ENCODE results near the gene MLIP. TPM values are rescaled to one million over a fixed set of nuclear protein-coding genes. Genes with fewer than 3 reads are reported as not detected.

The MLIP gene
- total and polyA plus RNA-seq, 3 donors from 2014 or later, result 0.43 to 1.6 (median 0.63) TPM

DNA sequence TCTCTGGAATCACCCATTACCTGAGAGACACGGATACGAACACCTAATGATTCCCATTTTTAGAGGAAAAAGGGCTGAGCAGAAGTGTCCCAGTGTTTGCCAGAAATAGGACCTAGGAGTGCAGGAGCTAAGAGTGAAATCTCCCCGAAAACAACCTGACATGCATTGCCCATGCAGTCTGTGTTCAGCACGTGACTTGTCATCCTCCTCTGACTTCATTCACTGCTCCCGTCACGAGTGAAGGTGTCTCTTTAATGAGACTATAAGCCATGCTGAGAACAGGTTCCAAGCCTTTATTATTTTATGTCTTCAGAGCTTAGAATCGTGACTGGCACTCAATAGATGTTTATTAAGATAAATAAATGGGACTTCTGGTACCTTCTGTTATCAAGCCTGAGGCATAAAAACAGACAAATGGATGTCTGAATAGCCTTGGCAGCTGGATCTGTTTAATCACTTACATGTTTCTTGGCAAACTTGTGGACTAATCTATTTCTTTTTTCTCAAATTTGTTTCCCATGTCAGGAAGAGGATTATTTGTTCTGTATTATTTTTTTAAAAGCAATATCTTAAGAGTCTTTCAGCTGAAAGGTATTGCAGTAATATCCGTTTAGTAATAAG, 3.7 kb upstream of the MLIP start:
- Histone ChIP-seq H3K27ac (no peak overlapping the region), H3K36me3 (ENCODE audit: low read depth, missing control alignments) (no peaks in the 10 kb centered on the region), H3K4me1 (no peaks in the 10 kb centered on the region), H3K9me3 (no peaks in the 10 kb centered on the region), H3K27me3 (no peaks in the 10 kb centered on the region), H3K4me3 (no peak overlapping the region)
- TF ChIP-seq POLR2A (IDR thresholded peaks at IDR 0.05), result no peak
- TF ChIP-seq, protein P1, sequence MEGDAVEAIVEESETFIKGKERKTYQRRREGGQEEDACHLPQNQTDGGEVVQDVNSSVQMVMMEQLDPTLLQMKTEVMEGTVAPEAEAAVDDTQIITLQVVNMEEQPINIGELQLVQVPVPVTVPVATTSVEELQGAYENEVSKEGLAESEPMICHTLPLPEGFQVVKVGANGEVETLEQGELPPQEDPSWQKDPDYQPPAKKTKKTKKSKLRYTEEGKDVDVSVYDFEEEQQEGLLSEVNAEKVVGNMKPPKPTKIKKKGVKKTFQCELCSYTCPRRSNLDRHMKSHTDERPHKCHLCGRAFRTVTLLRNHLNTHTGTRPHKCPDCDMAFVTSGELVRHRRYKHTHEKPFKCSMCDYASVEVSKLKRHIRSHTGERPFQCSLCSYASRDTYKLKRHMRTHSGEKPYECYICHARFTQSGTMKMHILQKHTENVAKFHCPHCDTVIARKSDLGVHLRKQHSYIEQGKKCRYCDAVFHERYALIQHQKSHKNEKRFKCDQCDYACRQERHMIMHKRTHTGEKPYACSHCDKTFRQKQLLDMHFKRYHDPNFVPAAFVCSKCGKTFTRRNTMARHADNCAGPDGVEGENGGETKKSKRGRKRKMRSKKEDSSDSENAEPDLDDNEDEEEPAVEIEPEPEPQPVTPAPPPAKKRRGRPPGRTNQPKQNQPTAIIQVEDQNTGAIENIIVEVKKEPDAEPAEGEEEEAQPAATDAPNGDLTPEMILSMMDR (IDR thresholded peaks at IDR 0.05), result no peak
- DNase-seq, result no peak
- intact Hi-C loops (cut with DNase I; ENCODE audit: low total_unique reads), result no loop called here
- 65 to 72% methylated on average over 8 of the region's 8 CpGs for WGBS, 2 donors

DNA sequence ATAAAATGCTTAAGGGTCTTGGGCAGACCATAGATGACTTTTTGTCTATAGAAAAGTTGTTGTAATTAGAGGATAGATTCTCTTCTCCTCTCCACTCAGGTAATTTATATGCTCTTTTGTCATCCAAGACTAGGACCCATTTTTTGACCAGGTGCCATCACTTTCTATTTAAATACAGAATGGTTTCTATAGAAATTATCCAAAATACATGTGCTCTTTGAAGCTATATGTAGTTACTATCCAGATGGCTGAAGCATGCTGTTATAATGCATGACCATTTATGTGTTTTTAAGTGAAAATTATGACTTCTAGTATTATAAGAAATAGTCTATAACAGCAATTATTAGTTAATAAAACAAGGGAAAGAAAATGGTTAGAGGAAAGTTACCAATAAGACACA, 3.0 kb upstream of the MLIP start:
- H3K4me1 ChIP-seq, result no peaks in the 10 kb centered on the region
- intact Hi-C loops (cut with DNase I; ENCODE audit: low total_unique reads), result no loop called here
- no peaks in the 10 kb centered on the region for H3K36me3 ChIP-seq (ENCODE audit: low read depth, missing control alignments)
- no peak overlapping the region for H3K27ac ChIP-seq
- TF ChIP-seq, protein P1 (IDR thresholded peaks at IDR 0.05), result no peak
- no peak for TF ChIP-seq POLR2A (IDR thresholded peaks at IDR 0.05)
- H3K27me3 ChIP-seq, result no peaks in the 10 kb centered on the region
- DNase-seq, result no peak
- H3K9me3 ChIP-seq, result no peaks in the 10 kb centered on the region
- no peak overlapping the region for H3K4me3 ChIP-seq

DNA sequence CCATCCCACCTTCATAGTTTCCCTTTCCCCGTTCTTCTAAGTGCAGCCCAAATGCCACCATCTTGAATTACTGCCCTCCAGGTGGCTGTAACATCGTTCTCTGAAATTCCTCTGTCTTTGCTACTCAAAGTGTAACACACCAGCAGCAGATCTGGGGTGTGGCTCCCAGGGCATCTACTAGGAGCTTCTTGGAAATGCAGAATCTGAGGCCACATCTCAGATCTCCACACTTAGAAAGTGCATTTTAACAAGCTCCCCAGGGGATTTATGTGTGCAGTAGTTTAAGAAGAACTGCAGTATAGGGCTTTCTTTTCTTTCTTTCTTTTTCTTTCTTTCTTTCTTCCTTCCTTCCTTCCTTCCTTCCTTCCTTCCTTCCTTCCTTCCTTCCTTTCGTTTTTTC, 1.7 kb upstream of the MLIP start:
- Histone ChIP-seq H3K36me3 (ENCODE audit: low read depth, missing control alignments) (no peaks in the 10 kb centered on the region), H3K27ac (no peak overlapping the region), H3K4me3 (no peak overlapping the region), H3K9me3 (no peaks in the 10 kb centered on the region), H3K4me1 (no peaks in the 10 kb centered on the region), H3K27me3 (no peaks in the 10 kb centered on the region)
- WGBS, 2 donors, result 50 to 63% methylated on average over 3 of the region's 3 CpGs
- DNase-seq, result no peak
- no peak for TF ChIP-seq POLR2A (IDR thresholded peaks at IDR 0.05)
- TF ChIP-seq, protein P1 (IDR thresholded peaks at IDR 0.05), result no peak
- intact Hi-C loops (cut with DNase I; ENCODE audit: low total_unique reads), result no loop called here

DNA sequence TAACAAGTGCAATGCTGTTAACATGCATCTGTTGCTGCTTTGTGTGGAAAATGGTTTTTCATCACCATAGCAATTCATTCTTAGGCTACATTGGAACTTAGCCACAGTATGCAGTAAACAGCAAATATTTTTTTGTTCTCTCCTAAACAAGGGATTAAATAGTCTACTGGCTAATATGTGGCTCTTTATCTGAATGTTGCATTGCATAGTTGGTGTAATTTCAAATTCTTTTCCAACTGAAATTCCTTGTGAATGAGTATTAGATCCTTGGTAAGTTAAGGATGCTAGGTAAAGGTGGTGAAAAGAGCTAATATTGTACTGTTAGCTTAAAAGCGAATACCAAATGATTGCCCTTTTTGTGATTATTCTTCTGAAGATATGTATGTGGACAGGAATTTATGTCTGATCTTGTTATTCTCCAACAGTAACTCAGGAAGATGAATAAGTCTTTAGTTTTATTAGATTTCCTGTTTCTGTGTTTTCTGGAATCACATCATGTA, 958 bp downstream of the MLIP start:
- Histone ChIP-seq H3K27me3 (no peaks in the 10 kb centered on the region), H3K36me3 (ENCODE audit: low read depth, missing control alignments) (no peaks in the 10 kb centered on the region), H3K4me1 (no peaks in the 10 kb centered on the region), H3K27ac (no peak overlapping the region), H3K9me3 (no peaks in the 10 kb centered on the region), H3K4me3 (no peak overlapping the region)
- intact Hi-C loops (cut with DNase I; ENCODE audit: low total_unique reads), result no loop called here
- 52 to 86% methylated on average over 1 of the region's 1 CpG for WGBS, 2 donors
- no peak for DNase-seq
- no peak for TF ChIP-seq POLR2A (IDR thresholded peaks at IDR 0.05)
- TF ChIP-seq, protein P1 (IDR thresholded peaks at IDR 0.05), result no peak

DNA sequence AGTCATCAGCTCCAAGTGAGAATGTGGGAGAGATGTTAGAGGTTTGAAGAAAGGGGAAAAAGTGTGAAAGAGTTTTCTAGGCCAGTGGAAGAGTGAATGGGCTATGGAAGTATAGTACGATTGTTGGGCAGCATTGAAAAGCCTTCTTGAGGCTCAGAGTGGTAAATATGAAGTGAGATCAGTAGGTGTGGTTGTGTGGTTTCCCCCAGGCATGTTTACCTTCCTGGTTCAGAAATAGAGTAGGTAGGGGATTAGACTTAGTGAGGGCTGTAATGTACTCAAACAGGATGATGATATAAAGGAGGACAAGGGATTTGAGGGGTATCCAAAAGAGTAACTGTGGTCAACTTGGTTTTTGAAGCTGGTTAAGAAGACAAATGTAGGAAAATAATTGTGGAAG, 3.7 kb downstream of the MLIP start:
- DNase-seq, result no peak
- Histone ChIP-seq H3K36me3 (ENCODE audit: low read depth, missing control alignments) (no peaks in the 10 kb centered on the region), H3K9me3 (no peaks in the 10 kb centered on the region), H3K27me3 (no peaks in the 10 kb centered on the region), H3K27ac (no peak overlapping the region), H3K4me3 (no peak overlapping the region), H3K4me1 (no peaks in the 10 kb centered on the region)
- TF ChIP-seq, protein P1 (IDR thresholded peaks at IDR 0.05), result no peak
- intact Hi-C loops (cut with DNase I; ENCODE audit: low total_unique reads), result no loop called here
- WGBS, 2 donors, result 93 to 100% methylated on average over 1 of the region's 1 CpG
